H1 (cell line): ENCODE measurements around the gene ADGRB3. TPM values are rescaled to one million over a fixed set of nuclear protein-coding genes. Genes with fewer than 3 reads are reported as not detected.

Experiments used
- CTCF ChIA-PET: fragments of 300-600 bp; sonication (Branson Sonifier 250); formaldehyde crosslinking; loops from one replicate; lab custom pipeline; 2021; ENCODE audit not compliant: partially characterized antibody; lab: Charles Lee
- POLR2A ChIA-PET: fragments of 300-600 bp; sonication (Branson Sonifier 250); formaldehyde crosslinking; loops from one replicate; lab custom pipeline; 2021; ENCODE audit warnings: inconsistent platforms; ENCODE audit not compliant: partially characterized antibody; lab: Charles Lee
- DNase-seq, 2 experiments: peaks; one replicate each; pipeline versions ENCODE4 v3.0.0 to v3.0.0-alpha.2; 2010 to 2022; ENCODE audit warnings: low spot score in 2 of 2, low read depth in 1 of 2, mixed read lengths in 1 of 2
- FAIRE-seq: peaks from 2 replicates; lab custom pipeline; 2011; peaks lifted over from hg19 to GRCh38; lab: Jason Lieb, UNC
- H2AFZ ChIP-seq: 2 replicates; pipeline ENCODE4 v1.8.1; 2012; ENCODE audit warnings: low read length, inconsistent platforms
- H2AK5ac ChIP-seq: 2 replicates; pipeline ENCODE4 v1.6.1; 2013; ENCODE audit warnings: low read depth, low read length
- H2BK120ac ChIP-seq: replicated peaks from 2 replicates; pipeline ENCODE3; 2013; ENCODE audit warnings: low read depth, low read length, inconsistent platforms
- H2BK12ac ChIP-seq: 2 replicates; pipeline ENCODE4 v1.6.1; 2013; ENCODE audit warnings: low read depth, low read length
- H2BK15ac ChIP-seq: 2 replicates; pipeline ENCODE4 v1.6.1; 2013; ENCODE audit warnings: low read length
- H2BK20ac ChIP-seq: 2 replicates; pipeline ENCODE4 v1.6.1; 2013; ENCODE audit warnings: low read length
- H2BK5ac ChIP-seq: 2 replicates; pipeline ENCODE4 v1.6.1; 2013; ENCODE audit warnings: low read depth, low read length
- H3K14ac ChIP-seq: 2 replicates; pipeline ENCODE4 v1.6.1; 2013; ENCODE audit warnings: inconsistent platforms; ENCODE audit not compliant: insufficient read length
- H3K18ac ChIP-seq: 2 replicates; pipeline ENCODE4 v1.6.1; 2013; ENCODE audit warnings: low read length; ENCODE audit errors: extremely low read depth
- H3K23ac ChIP-seq: 2 replicates; pipeline ENCODE4 v1.6.1; 2013; ENCODE audit warnings: inconsistent platforms; ENCODE audit not compliant: insufficient read length
- H3K23me2 ChIP-seq: 2 replicates; pipeline ENCODE4 v1.6.1; 2013; ENCODE audit warnings: low read depth, low read length
- H3K27ac ChIP-seq: 2 replicates; pipeline ENCODE4 v1.6.1; 2011; ENCODE audit warnings: low read depth, low read length, inconsistent platforms
- H3K27me3 ChIP-seq, 4 experiments: replicated peaks in 1 of 4; 1 replicate in 1 of 4; 2 replicates in 3 of 4; pipeline versions ENCODE4 v1.6.1 to v1.8.1; 2011 to 2013; ENCODE audit warnings: low read length in 3 of 4, mild to moderate bottlenecking in 3 of 4, inconsistent platforms in 2 of 4, mixed read lengths in 2 of 4, moderate library complexity in 1 of 4; ENCODE audit not compliant: control insufficient read depth in 3 of 4, insufficient read depth in 3 of 4; ENCODE audit errors: extremely low read depth in 1 of 4
- H3K36me3 ChIP-seq, 4 experiments: 2 replicates each; pipeline versions ENCODE4 v1.6.1 to v1.8.1; 2011 to 2013; ENCODE audit warnings: mild to moderate bottlenecking in 4 of 4, low read length in 3 of 4, moderate library complexity in 2 of 4, control low read depth in 1 of 4, inconsistent platforms in 1 of 4; ENCODE audit not compliant: insufficient read depth in 4 of 4, control insufficient read depth in 2 of 4
- H3K4ac ChIP-seq: replicated peaks from 2 replicates; pipeline ENCODE3; 2013; ENCODE audit warnings: low read length, low read depth, mixed read lengths, inconsistent platforms; ENCODE audit not compliant: insufficient read length
- H3K4me1 ChIP-seq, 4 experiments: replicated peaks in 1 of 4; 1 replicate in 1 of 4; 2 replicates in 3 of 4; pipeline versions ENCODE4 v1.6.1 to v1.8.1; 2011 to 2013; ENCODE audit warnings: low read length in 3 of 4, inconsistent platforms in 2 of 4, mixed read lengths in 1 of 4; ENCODE audit not compliant: insufficient read depth in 4 of 4, control insufficient read depth in 3 of 4
- H3K4me2 ChIP-seq, 2 experiments: 2 replicates each; pipeline versions ENCODE4 v1.6.1 to v1.8.1; 2011 to 2013; ENCODE audit warnings: low read depth in 2 of 2, low read length in 2 of 2, control low read depth in 1 of 2, inconsistent platforms in 1 of 2, mild to moderate bottlenecking in 1 of 2; ENCODE audit not compliant: insufficient read depth in 1 of 2
- H3K4me3 ChIP-seq, 4 experiments: fragments of 200-600, 300-600 bp in 1 of 4; sonication (generic), shearing (Covaris generic), sonication (Bioruptor Twin) in 1 of 4; 2 replicates each; pipeline versions ENCODE4 v1.5.1 to v1.8.1; 2011 to 2016; ENCODE audit warnings: low read length in 4 of 4, low read depth in 3 of 4, control low read depth in 2 of 4, inconsistent platforms in 2 of 4, mild to moderate bottlenecking in 2 of 4, mixed read lengths in 1 of 4, moderate library complexity in 1 of 4; ENCODE audit not compliant: insufficient read depth in 2 of 4; ENCODE audit errors: extremely low read depth in 1 of 4
- H3K56ac ChIP-seq: replicated peaks from 2 replicates; pipeline ENCODE3; 2013; ENCODE audit warnings: low read depth, mild to moderate bottlenecking, mixed read lengths, low read length, inconsistent platforms; ENCODE audit not compliant: insufficient read length
- H3K79me1 ChIP-seq: 2 replicates; pipeline ENCODE4 v1.6.1; 2013; ENCODE audit warnings: low read depth, low read length, control low read depth
- H3K79me2 ChIP-seq, 2 experiments: 2 replicates each; pipeline versions ENCODE4 v1.6.1 to v1.8.1; 2012 to 2013; ENCODE audit warnings: low read length in 2 of 2, mild to moderate bottlenecking in 2 of 2, inconsistent platforms in 1 of 2; ENCODE audit not compliant: insufficient read depth in 2 of 2, control insufficient read depth in 1 of 2
- H3K9ac ChIP-seq, 4 experiments: replicated peaks in 1 of 4; 1 replicate in 1 of 4; 2 replicates in 3 of 4; pipeline versions ENCODE4 v1.6.1 to v1.8.1; 2011 to 2013; ENCODE audit warnings: low read depth in 3 of 4, low read length in 3 of 4, control low read depth in 2 of 4, mild to moderate bottlenecking in 2 of 4, moderate library complexity in 2 of 4, inconsistent platforms in 1 of 4; ENCODE audit errors: extremely low read depth in 1 of 4
- H3K9me3 ChIP-seq, 2 experiments: 2 replicates each; pipeline versions ENCODE4 v1.6.1 to v1.8.1; 2012 to 2013; ENCODE audit warnings: mild to moderate bottlenecking in 2 of 2, moderate library complexity in 2 of 2, control low read depth in 1 of 2, inconsistent platforms in 1 of 2, low read depth in 1 of 2, low read length in 1 of 2, mixed read lengths in 1 of 2; ENCODE audit not compliant: insufficient read depth in 2 of 2
- H4K20me1 ChIP-seq, 2 experiments: replicated peaks in 1 of 2; 2 replicates each; pipeline versions ENCODE3 to v1.8.1; 2011 to 2013; ENCODE audit warnings: inconsistent platforms in 2 of 2, low read length in 2 of 2, mild to moderate bottlenecking in 1 of 2; ENCODE audit not compliant: insufficient read depth in 2 of 2, control insufficient read depth in 1 of 2
- H4K5ac ChIP-seq: 2 replicates; pipeline ENCODE4 v1.6.1; 2013; ENCODE audit warnings: low read length, low read depth, mixed read lengths, inconsistent platforms; ENCODE audit not compliant: insufficient read length
- H4K8ac ChIP-seq: 2 replicates; pipeline ENCODE4 v1.8.0; 2013; ENCODE audit warnings: mild to moderate bottlenecking, moderate library complexity, low read length, inconsistent platforms; ENCODE audit not compliant: insufficient read depth; ENCODE audit errors: extremely low read depth
- H4K91ac ChIP-seq: replicated peaks from 2 replicates; pipeline ENCODE3; 2013; ENCODE audit warnings: low read length, mixed read lengths, inconsistent platforms; ENCODE audit not compliant: insufficient read length
- ATF3 ChIP-seq: IDR thresholded peaks from 2 replicates; pipeline ENCODE4 v1.6.1; 2011; ENCODE audit warnings: low read depth, mild to moderate bottlenecking, low read length; ENCODE audit not compliant: insufficient read depth
- CBX5 ChIP-seq: fragments of 300-800, 300-1000 bp; sonication (generic); IDR thresholded peaks from 2 replicates; pipeline ENCODE4 v1.7.1; 2016; ENCODE audit warnings: antibody characterized with exemption, low read length, low read depth
- CBX8 ChIP-seq: fragments of 300-800, 300-1000 bp; sonication (generic); IDR thresholded peaks from 2 replicates; pipeline ENCODE4 v1.7.1; 2016; ENCODE audit warnings: low read depth, low read length, borderline replicate concordance
- CTBP2 ChIP-seq: IDR thresholded peaks from 2 replicates; pipeline ENCODE4 v1.7.0; 2011; ENCODE audit warnings: borderline replicate concordance, mild to moderate bottlenecking, moderate library complexity, mixed read lengths, low read length; ENCODE audit not compliant: insufficient read depth, insufficient read length
- EZH2 ChIP-seq: fragments of 200-600 bp; sonication (generic); IDR thresholded peaks from 2 replicates; pipeline ENCODE4 v1.7.1; 2012; ENCODE audit warnings: low read depth, mild to moderate bottlenecking, moderate library complexity, low read length, inconsistent platforms; ENCODE audit not compliant: severe bottlenecking
- HDAC6 ChIP-seq: IDR thresholded peaks from one replicate; pipeline ENCODE4 v1.7.1; 2012; ENCODE audit warnings: low read depth, mild to moderate bottlenecking, inconsistent platforms, low read length, moderate library complexity
- JUND ChIP-seq: IDR thresholded peaks from 2 replicates; pipeline ENCODE4 v1.6.1; 2011; ENCODE audit warnings: mild to moderate bottlenecking, improper control_type of control experiment, low read length
- POLR2AphosphoS5 ChIP-seq: IDR thresholded peaks from 2 replicates; pipeline ENCODE4 v1.6.1; 2011; ENCODE audit warnings: low read depth, low read length
- RFX5 ChIP-seq: IDR thresholded peaks from 2 replicates; pipeline ENCODE4 v1.6.1; 2011; ENCODE audit warnings: low read depth, low read length, improper control_type of control experiment, borderline replicate concordance
- RXRA ChIP-seq: IDR thresholded peaks from 2 replicates; pipeline ENCODE4 v1.6.1; 2011; ENCODE audit warnings: low read depth, mild to moderate bottlenecking, low read length, moderate library complexity; ENCODE audit not compliant: insufficient read depth
- SIX5 ChIP-seq: IDR thresholded peaks from 2 replicates; pipeline ENCODE4 v1.6.1; 2011; ENCODE audit warnings: mild to moderate bottlenecking, low read depth, low read length
- SP1 ChIP-seq: IDR thresholded peaks from 2 replicates; pipeline ENCODE4 v1.6.1; 2011; ENCODE audit warnings: low read depth, low read length
- SP4 ChIP-seq: IDR thresholded peaks from 2 replicates; pipeline ENCODE4 v1.6.1; 2012; ENCODE audit warnings: low read length, inconsistent platforms
- SUZ12 ChIP-seq: fragments of 200-600 bp; sonication (generic); IDR thresholded peaks from 2 replicates; pipeline ENCODE4 v1.6.1; 2012; ENCODE audit warnings: mild to moderate bottlenecking, inconsistent platforms, low read length, moderate library complexity, mixed read lengths
- TEAD4 ChIP-seq: IDR thresholded peaks from 2 replicates; pipeline ENCODE4 v1.6.1; 2012; ENCODE audit warnings: low read depth, low read length, inconsistent platforms, mixed read lengths
- WGBS, 2 experiments: shearing (Covaris generic) in 1 of 2; methylation state at CpG; one replicate each; pipeline versions ENCODE4 v1.1.6 to v1.1.7; 2013 to 2015; ENCODE audit warnings: low lambda C conversion rate in 2 of 2, mixed read lengths in 2 of 2, inconsistent platforms in 1 of 2, low coverage in 1 of 2, missing lambda C conversion rate in 1 of 2; ENCODE audit not compliant: insufficient replicate concordance in 2 of 2, insufficient coverage in 1 of 2, insufficient read length in 1 of 2; ENCODE audit errors: extremely low coverage in 1 of 2, missing lambda C conversion rate in 1 of 2; 5-methylcytosine and 5-hydroxymethylcytosine counted together
- polyA plus RNA-seq, 7 experiments: library from polyadenylated mRNA; depleted of rRNA in 3 of 7; stranded (reverse) in 5 of 7; unstranded in 2 of 7; fragments of >200 nt in 5 of 7; fragments of 200-250 nt in 2 of 7; gene quantifications; 1 replicate in 5 of 7; 2 replicates in 1 of 7; 4 replicates in 1 of 7; pipeline versions ENCODE4 v1.2.1 to v1.2.3, GENCODE V29; 2011 to 2013; ENCODE audit warnings: missing spikeins in 2 of 7, mixed read lengths in 2 of 7
- total RNA-seq: library from RNA; stranded (reverse); fragmentation: NEBNext Ultra II Directional; extraction: Animal tissue kit (Norgen Biotek cat#: 25700); gene quantifications from 2 replicates; pipeline ENCODE4 v1.2.1, GENCODE V29; 2021

Gene ADGRB3
- total and polyA plus RNA-seq, 2 of the 8 experiments (the other 6 are each of a cell fraction or from before 2014, with no cell fraction given), result 0.35 to 1.2 TPM

- H2AFZ ChIP-seq, result no peak overlapping the region
- H3K9ac ChIP-seq, result no peak overlapping the region
- no peaks in the 10 kb centered on the region for H4K20me1 ChIP-seq
- no peak overlapping the region for H3K14ac ChIP-seq
- no peak overlapping the region for H2BK15ac ChIP-seq
- H2BK5ac ChIP-seq, result no peak overlapping the region
- H3K23me2 ChIP-seq, result no peaks in the 10 kb centered on the region
- DNase-seq (no peak), FAIRE-seq (no peak)
- no peak overlapping the region for H3K18ac ChIP-seq
- H2AK5ac ChIP-seq, result no peak overlapping the region
- no peaks in the 10 kb centered on the region for H3K79me1 ChIP-seq
- H2BK120ac ChIP-seq, result no peak overlapping the region
- no peak overlapping the region for H3K4me2 ChIP-seq
- H4K5ac ChIP-seq, result no peak overlapping the region
- no peak overlapping the region for H3K23ac ChIP-seq
- no peak overlapping the region for H3K27ac ChIP-seq
- 94% methylated on average over 4 of the region's 4 CpGs; no CpG with 5 or more reads in 1 of the 2 experiments for WGBS, 2 experiments
- no peaks in the 10 kb centered on the region for H3K27me3 ChIP-seq
- no peak overlapping the region for H4K8ac ChIP-seq
- no peak overlapping the region for H3K4ac ChIP-seq
- no peak overlapping the region for H3K4me3 ChIP-seq
- no peaks in the 10 kb centered on the region for H3K4me1 ChIP-seq
- ChIA-PET POLR2A (no interaction called here), CTCF (interaction anchor here (0.7 kb wide), 1 partner anchor 36 kb away, joined by 3 read pairs; no protein-coding TSS in a partner anchor)
- H3K79me2 ChIP-seq, result no peaks in the 10 kb centered on the region
- no peaks in the 10 kb centered on the region for H3K9me3 ChIP-seq
- H4K91ac ChIP-seq, result no peak overlapping the region
- H3K56ac ChIP-seq, result no peak overlapping the region
- no peaks in the 10 kb centered on the region for H3K36me3 ChIP-seq
- no peak overlapping the region for H2BK12ac ChIP-seq
- no peak overlapping the region for H2BK20ac ChIP-seq
- TF ChIP-seq JUND (no peak), SIX5 (no peak), POLR2AphosphoS5 (no peak), HDAC6 (no peak), EZH2 (no peak), SP4 (no peak), RXRA (no peak), CBX5 (no peak), SP1 (no peak), ATF3 (no peak), TEAD4 (no peak), RFX5 (no peak), CBX8 (no peak), CTBP2 (no peak), SUZ12 (no peak)
These were observed 426.0 kb downstream of the ADGRB3 start for GRCh38 chr6:69061066-69061465.
